ENCODE measurements around the gene COA5.
A peak's percentile ranks its signal among the peaks of the same experiment; 100 is the strongest.

The COA5 gene

DNA sequence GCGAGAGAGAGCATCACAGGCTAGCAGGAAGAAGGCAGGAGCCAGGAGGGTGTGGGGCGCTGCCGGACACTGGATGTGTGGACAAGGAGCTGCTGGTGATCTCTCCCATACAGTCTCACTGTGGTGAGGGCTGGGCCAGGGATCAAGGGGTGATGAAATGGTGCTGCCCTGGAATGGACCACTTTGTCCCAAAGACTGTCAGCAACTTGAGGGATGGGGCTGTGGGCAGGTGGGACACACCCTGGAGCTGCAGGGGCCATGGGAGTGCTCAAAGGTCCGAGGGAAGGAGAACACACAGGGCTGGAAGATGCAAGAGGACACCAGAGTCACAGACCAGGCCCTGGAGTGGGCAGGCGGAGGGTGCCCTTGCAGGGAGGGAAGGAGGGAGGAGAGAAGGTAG is 38.0 kb downstream of the COA5 start:
- Mint-ChIP-seq H3K9me3 (no peaks in the 10 kb centered on the region), H3K36me3 (peaks cover 86% of the 10 kb centered on the region), H3K27ac (peak overlapping the region; percentile 88), H3K4me1 (peaks cover 27% of the 10 kb centered on the region), H3K4me3 (no peak overlapping the region)
- no peak for DNase-seq (ENCODE audit: low spot score in 2 of 2)
- ATAC-seq, result no peak

DNA sequence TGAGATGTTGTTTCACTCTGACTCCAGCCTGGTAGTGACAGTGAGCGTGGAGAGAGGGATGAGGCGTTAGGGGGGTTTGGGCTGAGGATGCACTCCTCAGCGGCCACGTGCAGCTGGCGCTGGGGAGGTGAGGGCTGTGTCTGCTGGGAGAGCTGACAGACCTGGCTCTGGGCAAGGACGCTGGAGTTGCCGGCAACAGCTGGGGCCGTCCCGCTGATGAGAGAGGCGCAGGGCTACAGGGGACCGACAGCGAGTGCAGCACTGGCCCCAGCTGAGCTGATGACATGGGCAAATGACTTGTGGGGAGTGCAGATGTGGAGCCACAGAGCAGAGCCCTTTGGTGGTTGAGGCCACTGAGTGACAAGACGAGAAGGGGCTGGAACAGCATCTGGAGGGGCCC is 38.4 kb downstream of the COA5 start:
- Mint-ChIP-seq H3K27ac (peak overlapping the region; percentile 88), H3K9me3 (no peaks in the 10 kb centered on the region), H3K36me3 (peaks cover 90% of the 10 kb centered on the region), H3K4me3 (no peak overlapping the region), H3K4me1 (peaks cover 27% of the 10 kb centered on the region)
- DNase-seq (ENCODE audit: low spot score in 2 of 2) (no peak), ATAC-seq (no peak)

DNA sequence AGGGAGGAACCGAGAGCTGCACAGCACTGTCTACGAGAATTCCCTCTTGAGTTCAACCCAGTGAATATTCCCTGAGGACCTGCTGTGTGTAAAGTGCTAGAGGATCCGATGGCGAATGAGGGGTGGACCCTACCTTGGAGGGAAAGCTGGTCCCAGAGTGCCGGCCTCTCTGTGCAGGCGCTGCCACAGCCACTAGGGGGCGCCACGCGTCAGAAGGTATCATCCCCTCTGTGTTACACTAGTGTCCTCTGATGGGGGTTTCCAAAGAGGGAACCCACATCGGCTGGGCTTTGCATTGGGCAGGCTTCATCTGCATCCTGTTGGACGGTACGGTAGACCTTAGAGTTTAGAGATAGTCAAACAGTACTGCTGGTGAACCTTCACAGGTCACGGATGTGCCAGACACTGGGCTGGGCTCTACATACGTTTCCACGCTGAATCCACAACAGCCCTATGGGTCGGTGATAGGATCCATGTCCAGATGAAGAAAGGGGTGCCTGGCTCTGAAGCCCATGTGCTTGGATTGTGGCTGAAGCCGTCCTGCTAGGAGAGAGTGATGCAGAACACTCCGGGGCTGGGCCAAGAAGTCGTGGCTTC is 39.0 kb downstream of the COA5 start:
- Mint-ChIP-seq H3K9me3 (no peaks in the 10 kb centered on the region), H3K36me3 (peaks cover 89% of the 10 kb centered on the region), H3K27ac (peak overlapping the region; percentile 88), H3K4me1 (peaks cover 27% of the 10 kb centered on the region), H3K4me3 (no peak overlapping the region)
- ATAC-seq, result peak; percentile 75
- DNase-seq (ENCODE audit: low spot score in 2 of 2), result peak; percentile 73 to 85

DNA sequence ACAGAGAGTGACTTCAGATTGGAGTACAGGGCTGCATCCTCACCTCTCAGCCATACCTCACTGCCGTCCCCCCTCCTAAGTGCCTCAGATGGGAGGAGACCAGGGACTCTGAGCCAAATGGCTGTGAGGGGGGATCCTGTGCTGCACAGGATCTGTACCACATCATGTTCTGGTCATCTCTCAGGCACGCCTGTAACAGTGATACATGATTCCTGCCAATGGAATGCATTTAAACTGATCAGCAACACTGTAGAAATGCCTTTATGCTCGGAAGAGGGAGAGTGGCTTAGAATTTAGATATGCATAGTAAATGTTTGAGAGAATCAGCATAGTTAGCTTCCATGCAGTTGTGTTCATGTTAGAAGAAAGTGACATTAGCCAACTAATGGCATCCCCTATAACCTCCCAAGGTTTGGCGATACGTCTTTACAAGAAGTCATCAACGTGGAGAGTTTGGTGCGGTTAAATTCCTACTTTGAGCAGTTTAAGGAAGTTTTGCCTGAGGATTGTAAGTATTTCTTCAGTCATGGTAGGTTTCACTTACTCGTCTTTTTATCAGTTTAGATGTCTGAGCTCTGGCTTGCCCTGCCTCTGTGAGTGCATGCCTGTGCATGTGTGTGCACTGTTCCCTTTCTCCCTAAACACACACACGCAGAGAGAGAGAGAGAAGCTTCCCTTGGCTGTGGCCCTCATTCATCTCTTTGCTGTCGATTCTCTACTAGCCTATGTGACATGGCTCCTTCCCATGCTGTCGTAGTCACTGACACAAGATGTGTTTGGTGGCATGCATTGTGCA is 40.0 kb downstream of the COA5 start:
- H3K4me3 Mint-ChIP-seq, result no peak overlapping the region
- H3K4me1 Mint-ChIP-seq, result peaks cover 27% of the 10 kb centered on the region
- DNase-seq (ENCODE audit: low spot score in 2 of 2), result no peak
- H3K27ac Mint-ChIP-seq, result no peak overlapping the region
- ATAC-seq, result no peak
- H3K9me3 Mint-ChIP-seq, result no peaks in the 10 kb centered on the region
- H3K36me3 Mint-ChIP-seq, result peaks cover 89% of the 10 kb centered on the region

DNA sequence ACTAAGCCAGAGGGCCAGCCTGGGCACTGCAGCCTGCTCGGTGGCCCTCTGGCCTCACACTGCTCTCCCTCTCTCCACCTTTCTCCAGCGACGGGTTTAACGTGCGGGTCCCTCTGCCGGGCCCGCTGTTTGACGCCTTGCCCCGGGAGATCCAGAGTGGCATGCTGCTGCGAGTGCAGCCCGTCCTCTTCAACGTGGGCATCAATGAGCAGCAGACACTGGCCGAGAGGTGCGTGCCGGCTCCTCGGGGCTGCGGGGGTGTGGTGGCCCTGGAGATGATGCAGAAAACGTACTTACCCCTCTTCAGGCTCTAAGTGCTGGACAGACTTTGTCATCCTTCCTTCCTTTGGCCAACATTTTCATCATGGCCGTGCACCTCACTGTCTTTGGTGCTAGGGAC is 42.4 kb downstream of the COA5 start:
- Mint-ChIP-seq H3K4me3 (no peak overlapping the region), H3K27ac (peak overlapping the region; percentile 86), H3K36me3 (peaks cover 91% of the 10 kb centered on the region), H3K4me1 (peaks cover 27% of the 10 kb centered on the region), H3K9me3 (no peaks in the 10 kb centered on the region)
- no peak for DNase-seq (ENCODE audit: low spot score in 2 of 2)
- ATAC-seq, result no peak

DNA sequence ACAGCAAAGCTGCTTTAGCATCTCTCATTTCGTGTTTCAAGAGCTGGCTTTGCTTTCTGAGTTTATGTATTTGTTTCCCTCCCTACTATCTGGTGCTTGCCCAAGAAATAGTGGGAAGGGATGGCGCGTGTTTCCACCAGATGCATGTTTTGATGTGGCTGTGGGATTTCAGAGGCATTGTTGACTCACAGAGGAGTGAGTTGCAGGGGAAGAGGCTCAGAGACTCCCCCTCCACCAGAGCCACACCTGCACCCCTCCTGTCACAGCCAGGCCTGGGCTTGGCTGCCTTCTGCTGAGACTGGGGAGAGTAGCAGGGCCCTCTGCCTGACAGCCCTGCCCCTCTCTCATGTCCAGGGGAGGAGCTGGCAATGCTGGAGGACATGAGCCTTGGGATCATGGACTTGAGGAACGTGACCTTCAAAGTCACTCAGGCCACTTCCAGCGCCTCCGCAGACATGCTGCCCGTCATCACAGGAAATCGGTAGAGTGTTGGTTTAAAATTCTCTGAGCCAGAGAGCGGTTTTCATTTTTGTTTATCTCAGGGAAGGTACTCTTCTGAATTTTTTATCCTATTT is 42.9 kb downstream of the COA5 start:
- H3K9me3 Mint-ChIP-seq, result no peaks in the 10 kb centered on the region
- DNase-seq (ENCODE audit: low spot score in 2 of 2), result no peak
- H3K4me3 Mint-ChIP-seq, result no peak overlapping the region
- H3K27ac Mint-ChIP-seq, result peak overlapping the region; percentile 67
- ATAC-seq, result no peak
- peaks cover 27% of the 10 kb centered on the region for H3K4me1 Mint-ChIP-seq
- peaks cover 92% of the 10 kb centered on the region for H3K36me3 Mint-ChIP-seq

DNA sequence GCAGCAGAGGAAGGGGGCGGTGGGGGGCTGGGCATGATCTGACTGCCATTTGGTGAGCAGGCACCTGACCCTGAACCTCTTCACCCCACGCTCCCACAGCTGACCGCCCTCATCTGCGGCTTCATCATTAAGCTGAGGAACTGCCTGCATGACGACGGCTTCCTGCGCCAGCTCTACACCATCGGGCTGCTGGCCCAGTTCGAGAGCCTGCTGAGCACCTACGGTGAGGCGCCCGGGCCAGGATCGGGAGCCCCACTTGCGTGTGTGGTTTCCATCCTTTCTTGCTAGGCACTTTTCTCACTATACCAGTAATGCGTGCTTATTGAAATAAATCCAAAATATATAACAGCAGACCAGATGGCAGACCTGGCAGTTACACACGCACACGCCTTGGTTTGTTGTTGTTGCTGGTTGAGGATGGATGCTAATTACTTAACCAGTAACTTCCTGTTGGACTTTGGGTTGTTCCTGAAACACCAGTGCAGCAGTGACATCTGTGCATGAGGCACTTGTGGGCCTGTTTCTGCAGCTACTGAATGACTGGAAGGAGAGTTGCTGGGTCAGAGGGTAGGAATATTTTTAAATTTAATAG is 43.7 kb downstream of the COA5 start:
- Mint-ChIP-seq H3K4me3 (no peak overlapping the region), H3K9me3 (no peaks in the 10 kb centered on the region), H3K36me3 (peaks cover 92% of the 10 kb centered on the region), H3K4me1 (peaks cover 24% of the 10 kb centered on the region), H3K27ac (peak overlapping the region; percentile 67)
- no peak for DNase-seq (ENCODE audit: low spot score in 2 of 2)
- no peak for ATAC-seq

DNA sequence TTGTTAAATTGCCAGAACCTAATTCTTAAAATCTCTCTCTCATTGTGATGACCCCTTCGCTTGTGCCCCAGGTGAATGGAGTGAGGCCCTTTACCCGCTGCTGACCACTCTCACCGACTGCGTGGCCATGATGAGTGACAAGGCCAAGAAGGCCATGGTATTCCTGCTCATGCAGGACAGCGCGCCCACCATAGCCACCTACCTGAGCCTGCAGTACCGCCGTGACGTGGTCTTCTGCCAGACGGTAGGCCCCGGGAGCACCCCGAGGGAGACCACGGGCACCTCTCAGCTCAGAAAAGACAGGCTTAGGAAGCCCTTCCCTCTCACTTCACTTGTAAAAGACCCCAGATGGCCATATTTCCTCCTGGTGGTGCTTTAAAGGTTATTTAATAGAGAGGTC is 44.9 kb downstream of the COA5 start:
- DNase-seq (ENCODE audit: low spot score in 2 of 2) (no peak), ATAC-seq (no peak)
- Mint-ChIP-seq H3K9me3 (no peaks in the 10 kb centered on the region), H3K4me1 (peaks cover 32% of the 10 kb centered on the region), H3K4me3 (no peak overlapping the region), H3K27ac (peak overlapping the region; percentile 75), H3K36me3 (peaks cover 92% of the 10 kb centered on the region)

DNA sequence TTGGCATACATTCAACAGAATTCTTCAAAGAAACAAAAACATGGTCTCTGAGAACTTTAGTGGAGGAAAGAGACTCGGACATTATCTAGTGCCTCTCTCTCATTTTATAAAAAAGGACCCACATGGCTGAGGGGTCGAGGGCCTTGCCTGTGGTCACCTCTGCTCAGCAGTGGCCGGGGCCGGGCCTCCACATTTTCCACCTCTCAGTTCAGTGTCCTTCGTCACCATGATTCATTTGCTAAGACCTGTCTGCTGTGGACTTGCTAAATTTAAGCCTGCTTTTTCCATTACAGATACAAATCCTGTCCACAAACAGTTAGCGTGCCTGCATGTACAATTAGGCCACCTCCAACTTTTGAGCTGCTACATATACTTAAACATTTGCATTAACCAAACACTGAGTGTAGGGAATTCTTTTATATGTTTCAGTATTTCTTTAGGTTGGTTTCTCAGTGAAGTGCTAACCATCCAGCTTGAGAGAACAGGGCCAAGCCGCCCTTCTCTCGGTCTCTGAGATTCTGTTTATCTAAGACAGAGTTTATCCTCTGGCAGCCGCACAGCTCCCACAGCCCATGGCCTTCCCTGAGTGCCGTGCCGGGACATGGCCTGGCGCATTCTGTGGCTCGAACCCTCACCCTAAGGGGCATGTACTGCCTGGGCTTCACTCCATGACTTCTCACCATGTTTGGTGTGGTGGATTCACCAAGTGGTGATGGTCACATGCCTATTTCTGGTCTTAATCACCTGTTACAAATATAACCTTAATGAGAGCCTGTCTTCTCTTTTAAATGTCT is 46.2 kb downstream of the COA5 start:
- ATAC-seq (no peak), DNase-seq (ENCODE audit: low spot score in 2 of 2) (no peak)
- peak overlapping the region; percentile 75 for H3K27ac Mint-ChIP-seq
- H3K36me3 Mint-ChIP-seq, result peaks cover 92% of the 10 kb centered on the region
- H3K4me3 Mint-ChIP-seq, result no peak overlapping the region
- H3K4me1 Mint-ChIP-seq, result peaks cover 38% of the 10 kb centered on the region
- no peaks in the 10 kb centered on the region for H3K9me3 Mint-ChIP-seq

DNA sequence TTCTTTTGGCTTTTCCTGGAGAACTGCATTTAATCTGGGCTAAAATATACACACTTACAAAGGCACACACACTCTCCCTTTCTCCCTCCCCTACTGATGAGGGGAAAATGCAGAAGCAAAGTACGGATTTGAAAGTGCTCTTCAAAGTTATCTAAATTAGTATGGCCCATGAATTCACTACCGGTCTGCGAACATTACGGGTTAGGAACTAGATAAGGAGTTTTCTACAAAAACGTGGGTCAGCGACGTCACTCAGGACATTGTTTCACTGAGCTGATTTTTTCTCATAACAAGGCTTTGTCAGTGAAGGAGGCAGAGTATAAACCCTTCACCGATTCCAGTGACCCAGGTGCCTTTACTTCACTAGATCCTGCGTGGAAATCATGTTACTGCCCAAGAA is 47.3 kb downstream of the COA5 start:
- Mint-ChIP-seq H3K9me3 (no peaks in the 10 kb centered on the region), H3K4me1 (peaks cover 36% of the 10 kb centered on the region), H3K36me3 (peaks cover 92% of the 10 kb centered on the region), H3K4me3 (no peak overlapping the region), H3K27ac (peak overlapping the region; percentile 91)
- DNase-seq (ENCODE audit: low spot score in 2 of 2) (no peak), ATAC-seq (no peak)

DNA sequence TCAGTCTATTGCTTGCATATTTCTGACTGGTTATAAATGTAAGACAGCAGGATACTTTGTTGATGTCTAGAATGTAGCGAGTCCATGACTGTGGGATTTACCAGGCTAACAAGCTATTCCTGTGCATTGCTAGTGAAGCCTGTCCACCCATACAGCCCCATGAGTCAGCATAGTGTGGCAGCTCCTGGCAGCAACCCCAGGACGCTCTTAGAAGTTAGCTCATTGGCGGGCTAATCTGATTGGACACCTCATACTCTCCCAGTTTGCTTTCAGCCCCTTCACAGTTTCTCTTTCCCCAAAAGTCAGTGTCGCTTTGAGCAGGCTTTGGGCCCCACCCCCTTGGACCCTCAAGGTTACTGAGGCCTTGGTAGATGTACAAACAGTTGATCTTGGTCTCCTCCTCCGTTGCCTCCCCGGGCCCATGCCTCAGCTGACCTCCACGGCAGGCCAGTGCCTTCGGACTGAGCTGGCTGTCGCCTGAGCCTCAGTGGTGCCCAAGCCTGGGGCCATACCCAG is 48.0 kb downstream of the COA5 start:
- H3K9me3 Mint-ChIP-seq, result no peaks in the 10 kb centered on the region
- no peak overlapping the region for H3K4me3 Mint-ChIP-seq
- DNase-seq (ENCODE audit: low spot score in 2 of 2), result no peak
- H3K4me1 Mint-ChIP-seq, result peaks cover 43% of the 10 kb centered on the region
- H3K27ac Mint-ChIP-seq, result peak overlapping the region; percentile 91
- no peak for ATAC-seq
- peaks cover 94% of the 10 kb centered on the region for H3K36me3 Mint-ChIP-seq

DNA sequence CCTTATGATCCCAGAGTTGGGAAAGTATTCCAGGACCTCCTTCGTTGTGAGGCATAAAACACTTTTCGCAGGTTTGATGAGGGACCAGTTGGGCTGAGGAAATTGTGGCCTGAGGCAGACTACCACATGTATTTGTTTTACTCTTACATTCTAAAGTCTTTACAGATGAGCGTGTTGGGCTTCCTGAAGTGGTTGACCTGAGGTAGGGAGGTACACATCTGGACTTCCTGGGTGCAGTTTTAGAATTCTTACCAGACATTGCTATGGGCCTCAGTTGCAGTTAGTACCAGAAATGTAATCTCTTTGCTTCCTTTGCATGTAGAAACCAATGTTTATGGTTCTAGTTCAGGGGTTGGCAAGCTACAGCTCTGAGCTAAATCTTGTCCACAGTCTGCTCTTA is 48.7 kb downstream of the COA5 start:
- ATAC-seq, result peak; percentile 66
- Mint-ChIP-seq H3K36me3 (peaks cover 94% of the 10 kb centered on the region), H3K27ac (peak overlapping the region; percentile 91)

DNA sequence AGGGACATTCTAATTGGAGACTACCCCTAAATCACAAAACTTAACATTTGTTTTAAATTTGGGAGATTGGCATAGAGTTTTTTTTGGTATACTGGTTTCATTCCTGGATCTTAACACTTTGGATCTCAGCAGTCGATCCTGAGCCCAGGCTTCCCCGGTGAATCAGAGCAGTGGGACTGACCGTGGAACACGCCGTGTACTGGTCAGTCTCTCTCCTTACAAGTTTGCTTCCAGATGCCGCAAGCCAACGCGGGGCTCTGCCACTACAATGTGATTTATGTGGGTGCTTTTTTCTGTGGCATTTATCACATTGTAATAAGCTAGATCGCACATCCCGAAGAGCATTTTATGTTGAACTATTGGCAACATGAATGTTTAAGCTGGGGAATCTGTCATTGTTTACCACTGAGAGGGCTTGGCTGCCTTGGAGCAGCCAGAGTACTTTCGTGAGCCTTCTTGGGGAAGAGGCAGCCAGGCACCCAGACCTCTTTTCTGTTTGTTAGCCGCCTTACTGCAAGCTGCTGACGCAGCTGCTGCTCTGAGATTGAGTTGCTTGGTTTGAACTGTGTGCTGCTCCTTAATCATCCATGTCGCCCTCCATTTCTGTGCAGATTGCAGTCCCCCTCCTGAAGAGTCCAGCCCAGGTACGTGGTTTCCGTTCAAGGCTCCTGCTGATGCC is 49.3 kb downstream of the COA5 start:
- Mint-ChIP-seq H3K4me3 (no peak overlapping the region), H3K27ac (peak overlapping the region; percentile 91), H3K9me3 (no peaks in the 10 kb centered on the region), H3K36me3 (peaks cover 94% of the 10 kb centered on the region), H3K4me1 (peaks cover 48% of the 10 kb centered on the region)
- DNase-seq (ENCODE audit: low spot score in 2 of 2), result no peak
- peak; percentile 40 for ATAC-seq

More for the DNA sequence above, 48.7 kb downstream of the COA5 start:
- Mint-ChIP-seq H3K4me1 (peaks cover 48% of the 10 kb centered on the region), H3K9me3 (no peaks in the 10 kb centered on the region), H3K4me3 (no peak overlapping the region)
- DNase-seq (ENCODE audit: low spot score in 2 of 2), result no peak

DNA sequence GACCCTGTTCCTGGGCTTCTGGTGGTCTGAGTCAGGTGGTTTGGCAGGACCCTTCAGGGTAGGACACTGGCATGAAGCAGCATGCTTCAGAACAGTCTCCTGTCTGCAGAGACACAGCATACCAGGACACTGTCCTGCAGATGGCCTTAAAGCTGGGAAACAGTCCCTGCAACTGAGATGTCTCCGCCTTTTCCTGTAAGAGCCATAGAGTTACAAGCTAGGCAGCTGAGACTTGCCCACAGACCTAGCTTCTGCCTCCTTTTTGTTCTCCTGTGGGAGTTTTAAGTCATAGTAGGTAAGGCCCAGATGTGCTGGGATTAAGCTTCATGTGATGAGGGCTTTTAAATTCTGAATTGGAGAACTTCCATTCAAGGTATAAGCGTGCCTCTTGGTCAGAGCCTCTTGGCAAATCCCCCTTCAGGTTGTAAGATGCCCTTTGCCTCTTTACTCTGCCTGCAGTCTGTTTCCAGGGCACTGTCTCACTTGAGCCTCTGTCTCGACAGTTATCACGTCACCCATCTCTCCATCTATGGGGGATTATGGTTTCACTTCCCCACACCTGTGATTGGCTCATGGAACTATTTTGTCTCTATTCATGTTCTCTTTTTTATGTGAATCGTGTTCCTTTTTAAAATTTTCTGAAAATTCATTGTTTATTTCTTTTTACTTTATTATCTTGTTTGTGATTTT is 51.8 kb downstream of the COA5 start:
- H3K9me3 Mint-ChIP-seq, result no peaks in the 10 kb centered on the region
- peaks cover 97% of the 10 kb centered on the region for H3K36me3 Mint-ChIP-seq
- ATAC-seq (no peak), DNase-seq (ENCODE audit: low spot score in 2 of 2) (no peak)
- H3K4me3 Mint-ChIP-seq, result no peak overlapping the region
- H3K27ac Mint-ChIP-seq, result peak overlapping the region; percentile 90
- H3K4me1 Mint-ChIP-seq, result peaks cover 64% of the 10 kb centered on the region

Data from stimulated activated effector memory CD8-positive, alpha-beta T cell treated with anti-CD3 and anti-CD28 coated beads, Interleukin-12 subunit alpha, Interleukin-12 subunit beta, amount 100 ng/mL, for 72 hours (primary cell).